Gastrocnemius medialis (tissue), 4 donors: ENCODE measurements around the gene ADARB2. TPM values are rescaled to one million over a fixed set of nuclear protein-coding genes. Genes with fewer than 3 reads are reported as not detected.

Source experiments
- ATAC-seq, 2 donors: fragments of 150-250 bp; one replicate each; pipeline ENCODE4 v1.9.1; 2016
- DNase-seq, 2 donors: peaks; one replicate each; pipeline ENCODE4 v3.0.0-alpha.2; 2019
- H3K27ac ChIP-seq, 4 donors: fragments of 200-600 bp; sonication (generic); 1 replicate in 1 of 4; 2 replicates in 3 of 4; pipeline ENCODE4 v1.5.1; 2016 to 2018; ENCODE audit warnings: mild to moderate bottlenecking in 2 of 4, moderate library complexity in 1 of 4
- H3K27me3 ChIP-seq, 3 donors: fragments of 200-600 bp; sonication (generic) in 2 of 3; 1 replicate in 1 of 3; 2 replicates in 2 of 3; pipeline versions ENCODE4 v1.5.1 to v1.6.0; 2016 to 2019; ENCODE audit warnings: mild to moderate bottlenecking in 1 of 3, moderate library complexity in 1 of 3
- H3K36me3 ChIP-seq, 2 donors: fragments of 200-600 bp; sonication (generic) in 1 of 2; one replicate each; pipeline ENCODE4 v1.5.1; 2017 to 2018
- H3K4me1 ChIP-seq, 2 donors: fragments of 200-600 bp; sonication (generic) in 1 of 2; one replicate each; pipeline ENCODE4 v1.5.1; 2016 to 2017; ENCODE audit warnings: mild to moderate bottlenecking in 2 of 2
- H3K4me3 ChIP-seq, 4 donors: fragments of 200-600 bp; sonication (generic) in 3 of 4; 1 replicate in 1 of 4; 2 replicates in 3 of 4; pipeline ENCODE4 v1.5.1; 2016 to 2019; ENCODE audit warnings: mild to moderate bottlenecking in 2 of 4
- H3K9me3 ChIP-seq, 3 donors: fragments of 200-600 bp; sonication (generic) in 2 of 3; 1 replicate in 1 of 3; 2 replicates in 2 of 3; pipeline ENCODE4 v1.5.1; 2016 to 2019
- POLR2A ChIP-seq, 2 donors: fragments of 450-650 bp; IDR thresholded peaks; one replicate each; pipeline ENCODE4 v1.6.1; 2017; ENCODE audit warnings: antibody characterized with exemption in 2 of 2, mild to moderate bottlenecking in 2 of 2, moderate library complexity in 2 of 2
- in situ Hi-C, 4 donors: fragments of 200-750 bp; cut with MboI; loops; one replicate each; pipeline versions ENCODE4 v1.15.0 to v1.8.0; 2017; ENCODE audit warnings: low sequenced_read_pairs in 4 of 4
- intact Hi-C: fragments of 100-400 bp; cut with DNase I; formaldehyde crosslinking; loops from one replicate; pipeline ENCODE4 v1.15.1; 2023; ENCODE audit warnings: low total_unique reads
- total RNA-seq, 4 donors: library from RNA; depleted of rRNA; stranded (reverse); fragments of >200 nt; gene quantifications; one replicate each; pipeline versions ENCODE4 v1.1.0 to v1.2.3, GENCODE V29; 2016
- TF ChIP-seq, protein P1 (sequence below), 5 experiments: fragments of 450-650 bp in 3 of 5; fragments of 200-600 bp in 2 of 5; sonication (generic) in 2 of 5; IDR thresholded peaks in 4 of 5; conservative IDR thresholded peaks in 1 of 5; 1 replicate in 4 of 5; 2 replicates in 1 of 5; pipeline ENCODE4 v1.5.1; 2016 to 2019; ENCODE audit warnings: antibody characterized with exemption in 5 of 5, mild to moderate bottlenecking in 3 of 5, moderate library complexity in 3 of 5

ADARB2 gene
- total RNA-seq, 4 donors from 2014 or later: 0.07 to 0.87 (median 0.10) TPM

DNA sequence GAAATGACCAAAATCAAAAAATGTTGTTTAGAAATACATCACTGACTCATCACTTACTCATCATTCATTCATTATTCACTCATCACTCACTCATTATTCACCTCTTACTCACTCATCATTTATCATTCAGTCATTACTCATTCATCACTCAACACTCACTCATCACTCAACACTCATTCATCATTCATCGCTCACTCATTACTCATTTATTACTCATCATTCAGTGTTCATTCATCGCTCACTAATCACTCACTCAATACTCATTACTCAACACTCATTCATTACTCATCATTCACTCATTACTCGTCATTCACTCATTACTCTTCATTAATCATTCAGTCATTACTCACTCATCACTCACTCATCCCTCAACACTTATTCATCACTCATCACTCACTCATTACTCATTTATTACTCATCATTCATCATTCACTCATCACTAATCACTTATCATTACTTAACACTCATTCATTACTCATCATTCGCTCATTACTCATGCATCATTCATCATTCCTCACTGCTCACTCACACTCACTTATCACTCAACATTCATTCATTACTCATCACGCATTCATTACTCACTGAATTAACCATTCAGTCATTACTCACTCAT, 238.5 kb downstream of the ADARB2 start:
- no peak for TF ChIP-seq POLR2A (IDR thresholded peaks at IDR 0.05)
- TF ChIP-seq, protein P1, sequence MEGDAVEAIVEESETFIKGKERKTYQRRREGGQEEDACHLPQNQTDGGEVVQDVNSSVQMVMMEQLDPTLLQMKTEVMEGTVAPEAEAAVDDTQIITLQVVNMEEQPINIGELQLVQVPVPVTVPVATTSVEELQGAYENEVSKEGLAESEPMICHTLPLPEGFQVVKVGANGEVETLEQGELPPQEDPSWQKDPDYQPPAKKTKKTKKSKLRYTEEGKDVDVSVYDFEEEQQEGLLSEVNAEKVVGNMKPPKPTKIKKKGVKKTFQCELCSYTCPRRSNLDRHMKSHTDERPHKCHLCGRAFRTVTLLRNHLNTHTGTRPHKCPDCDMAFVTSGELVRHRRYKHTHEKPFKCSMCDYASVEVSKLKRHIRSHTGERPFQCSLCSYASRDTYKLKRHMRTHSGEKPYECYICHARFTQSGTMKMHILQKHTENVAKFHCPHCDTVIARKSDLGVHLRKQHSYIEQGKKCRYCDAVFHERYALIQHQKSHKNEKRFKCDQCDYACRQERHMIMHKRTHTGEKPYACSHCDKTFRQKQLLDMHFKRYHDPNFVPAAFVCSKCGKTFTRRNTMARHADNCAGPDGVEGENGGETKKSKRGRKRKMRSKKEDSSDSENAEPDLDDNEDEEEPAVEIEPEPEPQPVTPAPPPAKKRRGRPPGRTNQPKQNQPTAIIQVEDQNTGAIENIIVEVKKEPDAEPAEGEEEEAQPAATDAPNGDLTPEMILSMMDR (IDR thresholded peaks at IDR 0.05 in 4 of 5, conservative IDR thresholded peaks at IDR 0.05 in 1 of 5): no peak
- no peak for ATAC-seq
- DNase-seq: no peak
- no peak overlapping the region for H3K27ac ChIP-seq
- intact Hi-C loops (no loop called here), in situ Hi-C loops (no loop called here)
- H3K4me1 ChIP-seq: no peaks in the 10 kb centered on the region
- peaks cover 0 to 5% (median 0%) of the 10 kb centered on the region in 3 donors for H3K27me3 ChIP-seq
- no peaks in the 10 kb centered on the region for H3K9me3 ChIP-seq
- no peaks in the 10 kb centered on the region for H3K36me3 ChIP-seq
- no peak overlapping the region for H3K4me3 ChIP-seq

DNA sequence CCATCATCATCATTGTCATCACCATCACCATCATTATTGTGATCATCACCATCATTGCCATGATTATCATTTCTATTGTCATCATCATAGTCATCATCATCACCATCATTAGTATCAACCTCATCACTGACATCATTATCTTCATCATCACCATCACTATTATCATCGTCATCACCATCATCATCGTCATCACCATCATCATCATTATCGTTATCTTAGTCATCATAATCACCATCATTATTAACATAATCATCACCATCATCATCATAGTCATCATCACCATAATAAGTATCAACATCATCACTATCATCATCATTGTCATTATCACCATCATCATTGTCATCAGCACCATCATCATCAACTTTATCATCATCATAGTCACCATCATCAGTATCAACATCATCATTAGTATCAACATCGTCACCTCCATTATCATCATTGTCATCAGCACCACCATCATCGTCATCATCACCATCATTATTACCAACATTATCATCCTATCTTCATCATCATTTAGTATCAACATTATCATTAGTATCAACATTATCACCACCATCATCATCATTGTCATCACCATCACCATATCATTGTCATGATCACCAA, 241.3 kb downstream of the ADARB2 start:
- H3K36me3 ChIP-seq: no peaks in the 10 kb centered on the region
- DNase-seq (no peak), ATAC-seq (no peak)
- peaks cover 0 to 5% (median 0%) of the 10 kb centered on the region in 3 donors for H3K27me3 ChIP-seq
- no peak overlapping the region for H3K4me3 ChIP-seq
- no peaks in the 10 kb centered on the region for H3K9me3 ChIP-seq
- intact Hi-C loops (no loop called here), in situ Hi-C loops (no loop called here)
- no peak overlapping the region for H3K27ac ChIP-seq
- TF ChIP-seq POLR2A (IDR thresholded peaks at IDR 0.05): no peak
- TF ChIP-seq, protein P1 (IDR thresholded peaks at IDR 0.05 in 4 of 5, conservative IDR thresholded peaks at IDR 0.05 in 1 of 5): no peak
- H3K4me1 ChIP-seq: no peaks in the 10 kb centered on the region

DNA sequence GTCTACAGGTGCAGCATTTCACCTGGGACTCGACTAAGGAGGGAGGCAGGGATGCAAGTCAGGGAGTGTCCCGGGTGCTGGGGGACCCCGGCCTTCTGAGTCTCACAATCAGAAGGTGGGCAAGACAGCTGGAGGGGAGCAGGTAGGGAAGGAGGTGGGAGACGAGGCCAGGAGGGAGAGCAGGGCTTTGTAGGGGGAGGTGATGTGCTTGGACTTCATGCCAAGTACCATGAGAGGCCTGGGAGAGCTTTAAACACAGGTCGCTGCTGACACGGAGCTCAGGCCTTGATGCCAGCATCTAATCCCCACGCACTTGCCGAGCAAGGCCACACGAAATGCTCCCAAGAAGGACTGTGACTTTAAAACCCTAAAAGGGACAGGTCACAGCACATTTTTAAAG, 244.7 kb downstream of the ADARB2 start:
- ATAC-seq (no peak), DNase-seq (no peak)
- no peak overlapping the region for H3K4me3 ChIP-seq
- no peak for TF ChIP-seq POLR2A (IDR thresholded peaks at IDR 0.05)
- TF ChIP-seq, protein P1 (IDR thresholded peaks at IDR 0.05 in 4 of 5, conservative IDR thresholded peaks at IDR 0.05 in 1 of 5): no peak
- in situ Hi-C loops: no loop called here
- H3K9me3 ChIP-seq: no peaks in the 10 kb centered on the region
- intact Hi-C loops: no loop called here
- H3K27me3 ChIP-seq: peaks cover 0 to 5% (median 0%) of the 10 kb centered on the region in 3 donors
- no peak overlapping the region for H3K27ac ChIP-seq
- no peaks in the 10 kb centered on the region for H3K4me1 ChIP-seq
- no peaks in the 10 kb centered on the region for H3K36me3 ChIP-seq

DNA sequence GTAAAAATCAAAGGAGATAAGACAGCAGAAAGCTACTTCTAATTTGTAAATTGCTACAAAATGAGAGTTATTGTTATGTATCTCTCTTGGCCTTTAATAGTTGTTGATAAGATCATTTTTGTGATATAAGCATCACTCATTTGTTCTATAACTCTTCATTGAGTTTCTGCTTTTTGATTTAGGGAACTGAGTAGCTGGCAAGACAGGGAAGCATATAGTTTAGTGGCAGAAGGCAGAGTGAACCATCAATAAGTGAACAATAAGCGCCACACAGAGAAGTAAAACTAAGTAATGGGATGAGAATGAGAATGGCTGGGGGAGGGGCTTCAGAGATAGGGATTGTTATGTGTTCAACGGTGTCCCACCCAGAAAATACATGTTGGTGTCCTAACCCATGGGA, 245.4 kb downstream of the ADARB2 start:
- ATAC-seq (no peak), DNase-seq (no peak)
- Histone ChIP-seq H3K4me1 (no peaks in the 10 kb centered on the region), H3K27me3 (peaks cover 0 to 5% (median 0%) of the 10 kb centered on the region in 3 donors), H3K36me3 (no peaks in the 10 kb centered on the region), H3K4me3 (no peak overlapping the region), H3K27ac (no peak overlapping the region), H3K9me3 (no peaks in the 10 kb centered on the region)
- TF ChIP-seq, protein P1 (IDR thresholded peaks at IDR 0.05 in 4 of 5, conservative IDR thresholded peaks at IDR 0.05 in 1 of 5): no peak
- no peak for TF ChIP-seq POLR2A (IDR thresholded peaks at IDR 0.05)
- in situ Hi-C loops (no loop called here), intact Hi-C loops (no loop called here)
